Suprapubic skin (tissue), 4 donors: ENCODE measurements around the gene DOK5.

Experiments
- CTCF ChIP-seq, 2 donors: fragments of 200-600 bp in 1 of 2; fragments of 450-650 bp in 1 of 2; sonication (generic) in 1 of 2; IDR thresholded peaks; one replicate each; pipeline ENCODE4 v1.5.1; 2016 to 2019; ENCODE audit warnings: antibody characterized with exemption in 2 of 2, mild to moderate bottlenecking in 1 of 2, moderate library complexity in 1 of 2
- EP300 ChIP-seq: sonication (generic); formaldehyde crosslinking; IDR thresholded peaks from one replicate; pipeline ENCODE4 v1.6.1; 2017; ENCODE audit warnings: antibody characterized with exemption
- POLR2A ChIP-seq, 2 donors: fragments of 450-650 bp; IDR thresholded peaks; one replicate each; pipeline ENCODE4 v1.6.1; 2017; ENCODE audit warnings: antibody characterized with exemption in 2 of 2, mild to moderate bottlenecking in 2 of 2, moderate library complexity in 2 of 2
- POLR2AphosphoS5 ChIP-seq, 3 donors: sonication (generic); formaldehyde crosslinking; IDR thresholded peaks; one replicate each; pipeline ENCODE4 v1.6.1; 2017; ENCODE audit warnings: antibody characterized with exemption in 3 of 3

GRCh38 chr20:54459279-54459678 is 16.1 kb upstream of the DOK5 start:
- no peak for TF ChIP-seq CTCF (IDR thresholded peaks at IDR 0.05)
- no peak for TF ChIP-seq POLR2A (IDR thresholded peaks at IDR 0.05)
- no peak for TF ChIP-seq POLR2AphosphoS5 (IDR thresholded peaks at IDR 0.05)
- TF ChIP-seq EP300, result no peak
